ENCODE data around the gene ZGPAT.
A peak's percentile ranks its signal among the peaks of the same experiment; 100 is the strongest.
"Not testable (repeated sequence)": the region's sequence is repeated elsewhere in the genome, so short reads cannot be mapped to it uniquely, and the experiment has no call there.

Gene ZGPAT

GRCh38 chr20:63765082-63765873 is 57.4 kb downstream of the ZGPAT start:
- no peak for DNase-seq (ENCODE audit: low read depth)

DNA sequence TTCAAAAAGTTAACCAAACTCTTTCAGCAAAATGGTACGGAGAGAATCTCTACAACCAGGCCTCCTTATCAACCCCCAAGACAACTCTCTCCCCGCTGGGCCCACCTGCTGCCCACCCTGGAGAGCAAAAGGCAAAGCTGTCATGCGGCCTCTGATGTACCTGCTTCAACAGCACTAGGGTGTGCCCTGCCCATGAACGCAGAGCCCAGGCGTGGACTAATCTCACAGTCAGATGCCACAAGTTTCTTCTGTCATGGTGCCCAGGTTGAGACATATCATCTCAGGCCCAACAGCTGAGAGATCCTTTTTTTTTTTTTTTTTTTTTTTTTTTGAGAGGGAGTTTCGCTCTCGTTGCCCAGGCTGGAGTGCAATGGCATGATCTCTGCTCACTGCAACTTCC is 58.1 kb downstream of the ZGPAT start:
- no peak for DNase-seq (ENCODE audit: low read depth)

DNA sequence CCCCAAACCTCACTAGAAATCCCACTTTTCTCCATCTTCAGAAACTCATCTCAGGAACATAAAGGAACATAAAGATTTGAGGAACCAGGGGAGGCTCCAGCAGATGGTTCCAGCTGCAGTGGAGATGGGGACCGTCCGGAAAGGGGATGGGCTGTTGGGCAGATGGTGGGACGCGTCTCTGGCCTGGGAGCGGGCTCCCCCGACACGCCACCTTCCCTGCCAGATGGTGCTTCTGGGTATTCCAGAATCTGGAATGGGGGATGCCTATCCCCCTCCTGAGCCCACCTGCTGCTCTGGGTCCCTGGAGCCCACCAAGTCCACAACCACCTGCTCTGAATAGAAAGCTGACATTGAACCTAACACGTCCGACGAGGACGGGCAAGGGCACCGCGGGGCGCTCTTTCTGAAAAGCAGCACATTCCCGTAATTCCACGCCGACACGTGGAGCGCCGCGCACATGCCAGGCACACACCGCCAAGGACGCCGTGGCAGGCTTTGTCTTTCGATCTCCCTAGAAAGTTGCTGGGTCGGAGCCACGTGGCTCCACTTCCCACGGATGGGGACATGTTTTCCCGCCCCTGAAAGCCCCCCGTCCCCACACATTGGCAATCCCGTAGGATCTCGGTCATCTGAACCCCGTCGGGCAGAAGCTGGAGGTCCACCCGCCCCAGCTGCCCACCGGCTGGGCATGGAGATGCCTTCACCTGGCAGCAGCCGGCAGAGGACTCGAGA is 59.0 kb downstream of the ZGPAT start:
- no peak for DNase-seq (ENCODE audit: low read depth)

- DNase-seq (ENCODE audit: low read depth): no peak
These were observed 59.6 kb downstream of the ZGPAT start for GRCh38 chr20:63767456-63767855.

- no peak for DNase-seq (ENCODE audit: low read depth)
These were observed 60.0 kb downstream of the ZGPAT start for GRCh38 chr20:63767886-63768285.

DNA sequence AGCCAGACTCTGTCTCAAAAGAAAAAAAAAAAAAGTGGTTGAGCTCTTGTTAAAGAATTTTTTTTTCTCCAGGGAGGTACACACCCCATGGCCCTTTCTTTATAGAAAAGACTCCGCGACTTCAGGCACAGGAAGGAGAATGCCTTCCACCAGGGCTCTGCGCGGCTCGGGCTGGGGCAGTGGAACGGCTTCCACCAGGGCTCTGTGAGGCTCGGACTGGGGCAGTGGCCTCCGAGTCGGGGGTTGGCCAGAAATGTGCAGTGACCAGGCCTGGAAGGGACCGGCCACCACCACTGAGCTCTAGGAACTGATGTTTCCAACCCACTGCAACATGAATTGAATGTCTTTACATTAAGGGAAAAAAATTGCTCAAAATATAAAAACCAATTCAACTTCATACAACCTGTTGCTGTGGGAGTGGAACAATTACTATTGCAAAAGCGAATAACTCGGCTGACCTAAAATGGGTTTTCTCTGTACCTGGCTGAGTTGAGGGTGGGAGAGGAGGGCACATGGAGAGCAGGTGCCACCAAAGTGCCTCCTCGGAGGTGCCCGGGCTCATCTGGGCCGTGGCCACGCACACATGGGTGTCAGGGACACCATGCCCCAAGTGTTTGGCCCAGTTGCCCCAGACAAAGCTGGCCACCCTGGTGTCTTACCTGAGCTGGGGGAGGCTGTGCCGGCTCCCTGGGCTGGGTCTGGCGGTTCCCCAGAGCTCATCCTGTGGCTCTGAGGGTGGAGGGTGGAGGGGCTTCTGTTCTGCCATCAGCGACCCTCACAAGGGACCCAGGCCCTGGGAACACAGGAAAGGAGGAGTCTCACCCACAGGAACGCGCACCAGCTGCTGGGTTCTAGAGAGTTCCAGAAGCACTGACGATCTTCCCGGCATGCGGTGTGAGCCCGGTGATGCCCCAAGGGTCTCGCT is 61.0 kb downstream of the ZGPAT start:
- no peak for DNase-seq (ENCODE audit: low read depth)

- DNase-seq (ENCODE audit: low read depth): no peak
These were observed 62.1 kb downstream of the ZGPAT start for GRCh38 chr20:63769891-63770474.

DNA sequence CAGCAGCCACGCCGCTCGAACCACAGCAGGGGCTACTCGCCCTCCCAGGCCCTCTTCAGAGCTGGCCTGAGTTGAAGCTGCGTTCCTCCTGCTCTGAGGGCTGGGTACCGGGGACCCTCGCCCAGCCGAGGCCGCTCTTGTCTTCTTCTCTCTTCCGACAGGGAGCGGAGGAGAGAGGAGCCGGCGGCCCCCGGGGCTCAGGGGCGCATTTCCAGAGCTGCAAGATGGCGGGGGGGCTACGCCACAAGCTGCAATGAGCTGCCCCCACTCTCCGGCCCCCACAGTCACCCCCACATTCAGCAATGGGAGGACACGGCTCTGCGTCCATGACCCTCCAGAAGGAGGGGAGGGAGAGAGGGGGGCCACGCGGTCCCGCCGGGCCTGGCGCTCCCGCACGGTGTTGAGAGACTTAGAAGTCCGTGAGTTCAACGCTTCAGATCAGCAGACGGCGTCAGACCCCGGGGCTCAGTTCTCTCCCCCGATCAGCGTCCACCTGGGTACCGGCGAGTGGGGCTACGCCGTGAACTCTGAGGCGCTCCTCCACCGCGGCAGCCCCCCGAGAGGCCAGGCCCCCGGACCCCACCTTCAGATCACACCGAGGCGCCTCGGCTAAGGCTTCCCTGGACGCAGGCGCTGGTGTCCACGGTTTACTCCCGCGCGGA is 63.3 kb downstream of the ZGPAT start:
- DNase-seq (ENCODE audit: low read depth): no peak

DNA sequence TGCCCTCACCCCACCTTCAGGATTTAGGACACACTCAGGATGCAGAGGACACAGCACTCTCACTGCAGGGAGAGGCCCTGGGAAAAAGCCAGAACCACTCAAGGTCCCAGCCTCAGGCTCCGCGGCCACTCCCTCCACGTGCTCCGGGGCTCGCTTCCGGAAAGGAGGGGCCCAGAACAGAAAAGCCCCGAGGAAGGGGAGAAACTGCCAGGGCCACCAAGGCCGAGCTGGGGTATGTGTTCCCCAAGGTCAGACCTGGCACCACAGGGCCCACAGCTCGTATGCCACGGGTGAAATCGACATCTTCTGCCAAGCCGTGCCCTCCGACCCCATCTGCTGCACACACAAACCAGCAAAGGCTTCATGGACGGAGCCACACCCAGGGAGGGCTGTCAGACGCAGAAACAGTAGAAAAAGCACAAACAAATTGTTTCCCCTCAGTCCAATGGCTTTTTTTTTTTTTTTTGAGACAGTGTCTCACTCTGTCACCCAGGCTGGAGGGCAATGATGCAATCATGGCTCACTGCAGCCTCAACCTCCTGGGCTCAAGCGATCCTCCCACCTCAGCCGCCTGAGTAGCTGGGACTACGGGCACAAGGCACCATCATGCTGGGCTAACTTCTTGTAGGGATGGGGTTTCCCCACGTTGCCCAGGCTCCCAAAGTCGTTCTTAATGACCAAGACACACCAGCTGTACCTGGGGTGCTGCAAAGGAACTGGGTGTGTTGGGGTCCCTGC is 65.1 kb downstream of the ZGPAT start:
- no peak for DNase-seq (ENCODE audit: low read depth)

GRCh38 chr20:63773571-63774241 is 65.9 kb downstream of the ZGPAT start:
- no peak for DNase-seq (ENCODE audit: low read depth)

DNA sequence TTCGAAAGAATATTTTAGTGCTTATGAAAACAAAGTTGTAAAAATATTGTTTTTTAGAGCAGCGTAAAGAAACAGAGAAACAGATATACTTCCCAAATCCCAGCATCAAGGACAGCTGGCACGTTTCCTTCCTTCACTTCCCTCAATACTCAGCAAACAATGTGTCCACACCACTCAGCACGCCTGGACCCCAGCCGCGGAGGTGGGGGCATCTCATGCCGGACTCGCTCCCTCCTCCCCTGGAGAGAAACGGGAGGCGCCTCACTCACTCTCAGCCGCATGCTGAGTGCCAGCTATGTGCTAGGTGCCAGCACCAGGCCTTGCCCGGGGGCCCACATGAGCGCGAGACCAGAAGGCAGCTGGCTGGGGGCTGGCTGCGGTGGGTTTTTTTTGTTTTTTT is 66.5 kb downstream of the ZGPAT start:
- no peak for DNase-seq (ENCODE audit: low read depth)

DNA sequence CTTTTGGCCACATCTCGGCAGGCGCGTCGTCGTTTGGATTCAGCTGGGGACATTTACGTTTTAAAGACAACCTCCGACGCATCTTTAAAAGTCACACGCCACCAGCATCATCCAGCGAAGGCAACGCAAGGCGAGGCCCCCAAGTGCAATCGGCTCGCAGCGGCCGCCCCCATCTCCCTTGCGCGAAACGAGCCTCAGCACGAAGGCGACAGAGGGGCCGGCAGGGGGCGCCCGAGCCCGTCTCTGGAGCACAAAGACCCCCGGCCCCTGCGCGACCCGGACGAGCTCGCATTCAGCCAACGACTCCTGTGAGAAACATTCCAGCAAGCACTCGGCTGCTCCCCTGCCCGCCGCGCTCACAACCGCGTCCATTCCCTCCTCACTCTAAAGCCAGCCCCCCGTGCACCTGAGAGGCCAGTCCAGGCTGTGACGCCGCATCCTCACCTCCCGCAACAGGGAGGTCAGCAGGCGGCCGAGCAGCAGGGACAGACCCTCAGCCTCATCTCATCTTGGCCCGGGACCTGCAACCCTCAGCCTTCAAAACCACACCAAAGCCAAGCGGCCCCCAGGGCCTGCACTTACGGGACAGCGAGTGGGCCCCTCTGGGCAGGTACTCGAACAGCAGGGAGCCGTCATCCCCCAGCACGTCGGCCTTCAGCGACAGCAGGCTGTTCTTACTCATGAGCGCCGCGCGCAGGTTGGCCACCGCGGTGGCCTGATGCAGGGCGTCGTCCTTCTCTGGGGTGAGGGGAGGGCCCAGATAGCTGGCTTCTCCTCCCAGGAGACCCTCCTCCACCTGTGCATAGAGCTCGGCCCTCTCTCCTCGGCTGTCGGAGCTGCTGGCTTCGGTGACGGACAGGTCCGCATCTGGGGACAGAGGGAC is 67.5 kb downstream of the ZGPAT start:
- DNase-seq (ENCODE audit: low read depth): peak; percentile 16

GRCh38 chr20:63776875-63777274 is 69.0 kb downstream of the ZGPAT start:
- not testable (repeated sequence) for DNase-seq (ENCODE audit: low read depth)

DNA sequence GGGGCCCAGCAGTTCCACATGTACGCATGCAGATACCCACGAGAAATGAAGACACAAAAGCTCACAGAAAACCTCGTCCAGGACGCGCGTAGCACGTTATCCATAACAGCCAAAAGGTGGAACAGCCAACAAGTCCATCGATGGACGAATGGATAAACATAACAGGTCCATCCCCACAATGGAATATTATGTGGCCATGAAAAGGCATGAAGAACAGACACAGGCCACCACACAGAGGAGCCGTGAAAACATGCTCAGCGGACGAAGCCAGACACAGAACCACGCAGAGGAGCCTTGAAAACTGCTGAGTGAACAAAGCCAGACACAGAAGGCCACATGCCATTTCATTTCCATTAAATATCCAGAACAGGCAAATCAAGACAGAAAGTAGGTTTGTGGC is 69.8 kb downstream of the ZGPAT start:
- no peak for DNase-seq (ENCODE audit: low read depth)

DNA sequence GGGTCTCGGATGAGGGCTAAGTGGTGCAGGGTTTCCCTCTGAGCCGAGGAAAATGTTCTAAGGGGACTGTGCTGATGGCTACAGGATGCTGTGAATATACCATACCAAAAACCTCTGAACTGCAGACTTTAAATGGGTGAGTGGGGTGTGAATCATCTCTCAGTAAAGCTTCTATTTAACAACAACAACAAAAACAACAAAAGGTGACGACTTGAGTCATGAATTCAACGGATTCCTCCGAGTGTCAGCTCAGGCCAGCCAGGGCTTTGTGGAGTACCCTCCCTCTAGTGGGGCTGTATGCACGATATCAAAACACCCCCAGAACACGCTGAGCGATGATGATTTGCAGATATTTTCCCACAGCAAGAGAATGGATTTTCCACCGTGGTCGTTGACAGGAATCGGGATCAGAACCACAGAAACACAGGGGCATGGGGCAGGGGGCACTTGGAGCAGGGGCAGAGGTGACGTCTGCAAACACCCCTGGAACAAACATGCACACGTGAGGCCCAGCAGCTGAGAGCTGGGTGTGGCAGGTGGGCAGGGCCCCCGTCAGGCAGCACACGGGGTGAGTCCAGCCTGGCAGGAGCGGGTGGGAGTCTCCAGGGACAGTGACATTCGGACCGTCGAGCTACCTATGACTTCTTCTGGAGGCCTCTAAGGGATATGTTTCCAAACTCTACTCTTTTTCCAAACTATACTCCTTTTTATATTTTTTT is 70.4 kb downstream of the ZGPAT start:
- DNase-seq (ENCODE audit: low read depth): no peak

- no peak for DNase-seq (ENCODE audit: low read depth)
These were observed 71.0 kb downstream of the ZGPAT start for GRCh38 chr20:63778857-63779256.

- no peak for DNase-seq (ENCODE audit: low read depth)
These were observed 73.3 kb downstream of the ZGPAT start for GRCh38 chr20:63781181-63781580.

GRCh38 chr20:63782051-63782471 is 74.2 kb downstream of the ZGPAT start:
- DNase-seq (ENCODE audit: low read depth): peak; percentile 16

Data from activated T-cell treated with anti-CD3 and anti-CD28 coated beads for 24 hours (primary cell).